Right lobe of liver (tissue), 6 donors: ENCODE measurements around the gene NYAP2. TPM values are rescaled to one million over a fixed set of nuclear protein-coding genes. Genes with fewer than 3 reads are reported as not detected.

Source experiments
- ATAC-seq, 4 donors: fragments of 200-7000 bp; cut with Tn5 transposase; one replicate each; pipeline ENCODE4 v1.9.1; 2020; ENCODE audit warnings: mild to moderate bottlenecking in 4 of 4, moderate library complexity in 4 of 4
- DNase-seq, 3 donors: peaks; one replicate each; pipeline ENCODE4 v3.0.0-alpha.2; 2020
- H3K27ac ChIP-seq, 3 donors: fragments of 200-600 bp; one replicate each; pipeline ENCODE4 v1.8.0; 2022
- H3K27me3 ChIP-seq, 2 donors: fragments of 200-600 bp; one replicate each; pipeline ENCODE4 v1.8.0; 2022
- H3K36me3 ChIP-seq, 4 donors: fragments of 200-600 bp; sonication (generic) in 1 of 4; one replicate each; pipeline versions ENCODE4 v1.5.1 to v1.8.0; 2017 to 2022; ENCODE audit warnings: control low read depth in 1 of 4
- H3K4me1 ChIP-seq, 4 donors: fragments of 200-600 bp; sonication (generic) in 1 of 4; one replicate each; pipeline versions ENCODE4 v1.5.1 to v1.8.0; 2017 to 2022; ENCODE audit warnings: control low read depth in 1 of 4
- H3K4me3 ChIP-seq, 3 donors: fragments of 200-600 bp; one replicate each; pipeline ENCODE4 v1.8.0; 2022
- H3K9me3 ChIP-seq, 4 donors: fragments of 200-600 bp; sonication (generic) in 1 of 4; one replicate each; pipeline versions ENCODE4 v1.5.1 to v1.8.0; 2017 to 2022; ENCODE audit warnings: control low read depth in 1 of 4
- CTCF ChIP-seq, 4 donors: fragments of 200-600 bp in 3 of 4; fragments of 450-650 bp in 1 of 4; IDR thresholded peaks; one replicate each; pipeline versions ENCODE4 v1.5.1 to v1.8.0; 2016 to 2022; ENCODE audit warnings: antibody characterized with exemption in 4 of 4, mild to moderate bottlenecking in 2 of 4
- POLR2A ChIP-seq: fragments of 450-650 bp; IDR thresholded peaks from one replicate; pipeline ENCODE4 v1.6.1; 2017; ENCODE audit warnings: antibody characterized with exemption, mild to moderate bottlenecking
- WGBS: methylation state at CpG from one replicate; pipeline ENCODE4 v1.1.6; 2018; ENCODE audit warnings: low coverage, low lambda C conversion rate; ENCODE audit not compliant: insufficient coverage; ENCODE audit errors: missing lambda C conversion rate; 5-methylcytosine and 5-hydroxymethylcytosine counted together
- intact Hi-C, 2 donors: fragments of 100-400 bp; cut with DNase I; formaldehyde crosslinking; loops; one replicate each; pipeline versions ENCODE4 v1.11.2 to v1.14.1; 2022
- total RNA-seq, 6 experiments: library from RNA; depleted of rRNA in 2 of 6; stranded (reverse); fragments of >200 nt in 2 of 6; fragmentation: NEBNext Ultra II Directional in 3 of 6; extraction: Animal tissue kit (Norgen Biotek cat#: 25700) in 3 of 6; gene quantifications; one replicate each; pipeline versions ENCODE4 v1.1.0 to v1.2.4, GENCODE V29; 2016 to 2023
- donor health status: DM: no; HTN: yes; CAD: no.
- donor health status: DM: no; HTN: no; CAD: no.
- donor health status: DM: no; HTN: no; CAD: no.
- donor health status: DM: no; HTN: yes; CAD: no.
- donor health status: DM: no; HTN: yes; CAD: no.

The NYAP2 gene
- total RNA-seq, 6 experiments from 2014 or later: not detected

GRCh38 chr2:225510796-225511195 is 111.3 kb downstream of the NYAP2 start:
- intact Hi-C loops: no loop called here
- H3K36me3 ChIP-seq: no peaks in the 10 kb centered on the region
- H3K27me3 ChIP-seq: no peaks in the 10 kb centered on the region
- ATAC-seq (no peak), DNase-seq (no peak)
- H3K4me3 ChIP-seq: no peak overlapping the region
- H3K9me3 ChIP-seq: no peaks in the 10 kb centered on the region
- WGBS: 47% methylated on average over 1 of the region's 1 CpG
- no peak overlapping the region for H3K27ac ChIP-seq
- no peaks in the 10 kb centered on the region for H3K4me1 ChIP-seq
- TF ChIP-seq POLR2A (no peak), CTCF (IDR thresholded peaks at IDR 0.05) (no peak)

- Histone ChIP-seq H3K27me3 (no peaks in the 10 kb centered on the region), H3K4me3 (no peak overlapping the region), H3K27ac (no peak overlapping the region), H3K36me3 (no peaks in the 10 kb centered on the region), H3K4me1 (no peaks in the 10 kb centered on the region), H3K9me3 (no peaks in the 10 kb centered on the region)
- DNase-seq (no peak), ATAC-seq (no peak)
- intact Hi-C loops: no loop called here
- TF ChIP-seq CTCF (IDR thresholded peaks at IDR 0.05): no peak
- no peak for TF ChIP-seq POLR2A
- 13% methylated on average over 1 of the region's 1 CpG for WGBS
These were observed 113.0 kb downstream of the NYAP2 start for GRCh38 chr2:225512469-225512868.

- no peaks in the 10 kb centered on the region for H3K36me3 ChIP-seq
- no peak for ATAC-seq
- TF ChIP-seq CTCF (IDR thresholded peaks at IDR 0.05) (no peak), POLR2A (no peak)
These were observed 113.5 kb downstream of the NYAP2 start for GRCh38 chr2:225512876-225513540.

GRCh38 chr2:225515033-225515432 is 115.5 kb downstream of the NYAP2 start:
- H3K4me3 ChIP-seq: no peak overlapping the region
- DNase-seq (no peak), ATAC-seq (no peak)

More at GRCh38 chr2:225512876-225513540, 113.5 kb downstream of the NYAP2 start:
- no peaks in the 10 kb centered on the region for H3K27me3 ChIP-seq
- no peak overlapping the region for H3K27ac ChIP-seq
- no peak overlapping the region for H3K4me3 ChIP-seq
- intact Hi-C loops: no loop called here
- 41% methylated on average over 9 of the region's 9 CpGs for WGBS
- no peaks in the 10 kb centered on the region for H3K4me1 ChIP-seq
- no peak for DNase-seq
- H3K9me3 ChIP-seq: no peaks in the 10 kb centered on the region

More at GRCh38 chr2:225515033-225515432, 115.5 kb downstream of the NYAP2 start:
- Histone ChIP-seq H3K36me3 (no peaks in the 10 kb centered on the region), H3K4me1 (no peaks in the 10 kb centered on the region), H3K27ac (no peak overlapping the region), H3K9me3 (no peaks in the 10 kb centered on the region), H3K27me3 (no peaks in the 10 kb centered on the region)
- TF ChIP-seq POLR2A: no peak
- no peak for TF ChIP-seq CTCF (IDR thresholded peaks at IDR 0.05)
- intact Hi-C loops: no loop called here
